Stimulated activated CD8-positive, alpha-beta memory T cell treated with anti-CD3 and anti-CD28 coated beads, Interleukin-12 subunit alpha, Interleukin-12 subunit beta, amount 100 ng/mL, for 4 hours (primary cell): ENCODE measurements around the gene GOLGA6L1.
"Not testable (repeated sequence)": the region's sequence is repeated elsewhere in the genome, so short reads cannot be mapped to it uniquely, and the experiment has no call there.

Experiments
- DNase-seq: peaks from one replicate; pipeline ENCODE4 v3.0.0-alpha.2; 2020; ENCODE audit warnings: low read depth

Gene GOLGA6L1

GRCh38 chr15:23136722-23137121 lies at the start of gene GOLGA6L1:
Gene GOLGA6L1, minus strand, starts transcription at chr15:23136822. Its CDS starts 91 bp downstream, at chr15:23136731.
- DNase-seq, result not testable (repeated sequence)

- DNase-seq, result not testable (repeated sequence)
These were observed 44.6 kb upstream of the GOLGA6L1 start for GRCh38 chr15:23181201-23181600.

- DNase-seq, result not testable (repeated sequence)
These were observed 43.9 kb upstream of the GOLGA6L1 start for GRCh38 chr15:23180547-23180927.

- not testable (repeated sequence) for DNase-seq
These were observed 43.3 kb upstream of the GOLGA6L1 start for GRCh38 chr15:23179768-23180546.

GRCh38 chr15:23176683-23177082 lies 40.1 kb upstream of the GOLGA6L1 start:
- not testable (repeated sequence) for DNase-seq

- not testable (repeated sequence) for DNase-seq
These were observed 39.0 kb upstream of the GOLGA6L1 start for GRCh38 chr15:23175606-23176005.

- DNase-seq, result not testable (repeated sequence)
These were observed 38.1 kb upstream of the GOLGA6L1 start for GRCh38 chr15:23174609-23175140.

GRCh38 chr15:23132787-23133186 lies 3.8 kb downstream of the GOLGA6L1 start:
- not testable (repeated sequence) for DNase-seq

- DNase-seq, result no peak
These were observed 18.4 kb downstream of the GOLGA6L1 start for GRCh38 chr15:23118208-23118607.

- DNase-seq, result no peak
These were observed 40.8 kb downstream of the GOLGA6L1 start for GRCh38 chr15:23095796-23096195.

- no peak for DNase-seq
These were observed 53.5 kb downstream of the GOLGA6L1 start for GRCh38 chr15:23083115-23083514.

GRCh38 chr15:23081996-23082737 lies 54.5 kb downstream of the GOLGA6L1 start:
- not testable (repeated sequence) for DNase-seq

GRCh38 chr15:23081271-23081670 lies 55.4 kb downstream of the GOLGA6L1 start:
- DNase-seq, result no peak

GRCh38 chr15:23079766-23080165 lies 56.9 kb downstream of the GOLGA6L1 start:
- DNase-seq, result no peak
